GM23338 (cell line): ENCODE results near the gene LPXN. TPM values are rescaled to one million over a fixed set of nuclear protein-coding genes. Genes with fewer than 3 reads are reported as not detected.

ENCODE experiments used
- ATAC-seq: fragments of 200-7000 bp; cut with Tn5 transposase; 3 replicates; pipeline ENCODE4 v1.9.1; 2020
- DNase-seq: peaks from one replicate; pipeline ENCODE4 v3.0.0-alpha.2; 2015; ENCODE audit warnings: low spot score
- H2AFZ ChIP-seq: fragments of 200-600 bp; sonication (generic); 2 replicates; pipeline ENCODE4 v1.8.0; 2016; ENCODE audit warnings: antibody characterized with exemption, mild to moderate bottlenecking, moderate library complexity
- H3F3A ChIP-seq: fragments of 200-600 bp; sonication (generic); replicated peaks from 2 replicates; pipeline ENCODE4 v1.8.0; 2017; ENCODE audit warnings: antibody characterized with exemption, mixed run types, low read depth
- H3K27ac ChIP-seq: fragments of 200-600 bp; sonication (generic); 2 replicates; pipeline ENCODE4 v1.6.1; 2016; ENCODE audit warnings: low read depth
- H3K27me3 ChIP-seq: fragments of 200-600 bp; sonication (generic); 2 replicates; pipeline ENCODE4 v1.8.0; 2016; ENCODE audit warnings: mild to moderate bottlenecking, mixed run types, moderate library complexity; ENCODE audit not compliant: insufficient read depth
- H3K36me3 ChIP-seq: fragments of 200-600 bp; sonication (generic); 2 replicates; pipeline ENCODE4 v1.8.0; 2016; ENCODE audit warnings: mild to moderate bottlenecking; ENCODE audit not compliant: insufficient read depth
- H3K4me1 ChIP-seq: fragments of 200-600 bp; sonication (generic); 2 replicates; pipeline ENCODE4 v1.8.0; 2016; ENCODE audit warnings: mild to moderate bottlenecking, moderate library complexity; ENCODE audit not compliant: insufficient read depth
- H3K4me2 ChIP-seq: fragments of 200-600 bp; sonication (generic); 2 replicates; pipeline ENCODE4 v1.7.1; 2017; ENCODE audit warnings: mixed run types
- H3K4me3 ChIP-seq: fragments of 200-600 bp; sonication (generic); 2 replicates; pipeline ENCODE4 v1.6.1; 2016; ENCODE audit warnings: mixed run types
- H3K79me2 ChIP-seq: fragments of 200-600 bp; sonication (generic); replicated peaks from 2 replicates; pipeline ENCODE4 v1.8.0; 2017; ENCODE audit warnings: mild to moderate bottlenecking; ENCODE audit not compliant: insufficient read depth
- H3K9me2 ChIP-seq: fragments of 200-600 bp; sonication (generic); 2 replicates; pipeline ENCODE4 v1.8.0; 2017; ENCODE audit not compliant: insufficient read depth
- H4K20me1 ChIP-seq: fragments of 200-600 bp; sonication (generic); replicated peaks from 2 replicates; pipeline ENCODE4 v1.8.0; 2017; ENCODE audit warnings: mild to moderate bottlenecking; ENCODE audit not compliant: insufficient read depth
- H3K27ac Mint-ChIP-seq: 2 replicates; pipeline ENCODE4 v1.8.0; 2020; ENCODE audit warnings: inconsistent platforms, mild to moderate bottlenecking, moderate library complexity, mixed read lengths
- H3K27me3 Mint-ChIP-seq: 3 replicates; pipeline ENCODE4 v1.8.0; 2022; ENCODE audit warnings: low read depth, mild to moderate bottlenecking, moderate library complexity, mixed read lengths, inconsistent platforms; ENCODE audit not compliant: insufficient read depth, poor library complexity
- H3K36me3 Mint-ChIP-seq: 3 replicates; pipeline ENCODE4 v1.8.0; 2021; ENCODE audit warnings: low read depth, mild to moderate bottlenecking, inconsistent platforms, moderate library complexity, mixed read lengths
- H3K4me1 Mint-ChIP-seq: 3 replicates; pipeline ENCODE4 v1.8.0; 2020; ENCODE audit warnings: mild to moderate bottlenecking, inconsistent platforms, mixed read lengths
- H3K4me3 Mint-ChIP-seq: 3 replicates; pipeline ENCODE4 v1.8.0; 2021; ENCODE audit warnings: moderate library complexity, mild to moderate bottlenecking, inconsistent platforms, mixed read lengths
- H3K9me3 Mint-ChIP-seq: 3 replicates; pipeline ENCODE4 v1.8.0; 2020; ENCODE audit warnings: moderate library complexity, mild to moderate bottlenecking, inconsistent platforms, mixed read lengths
- CREB1 ChIP-seq: fragments of 250-450 bp; sonication (Bioruptor Pico); IDR thresholded peaks from 2 replicates; pipeline ENCODE4 v1.5.0; 2020; ENCODE audit warnings: low read depth, mild to moderate bottlenecking, moderate library complexity
- CTCF ChIP-seq, 2 experiments: fragments of 200-600 bp in 1 of 2; sonication (generic) in 1 of 2; conservative IDR thresholded peaks; 2 replicates each; pipeline versions ENCODE4 v1.5.1 to v1.6.1; 2016 to 2017; ENCODE audit warnings: antibody characterized with exemption in 2 of 2, low read depth in 2 of 2, mild to moderate bottlenecking in 2 of 2, moderate library complexity in 1 of 2
- ETS1 ChIP-seq: IDR thresholded peaks from 2 replicates; pipeline ENCODE4 v1.6.1; 2016; ENCODE audit warnings: antibody characterized with exemption
- EZH2 ChIP-seq: fragments of 200-600 bp; sonication (generic); IDR thresholded peaks from one replicate; pipeline ENCODE4 v1.8.0; 2017; ENCODE audit warnings: antibody characterized with exemption, mild to moderate bottlenecking, low read depth; ENCODE audit not compliant: unreplicated experiment
- EZH2phosphoT487 ChIP-seq: fragments of 200-600 bp; sonication (generic); IDR thresholded peaks from one replicate; pipeline ENCODE4 v1.8.1; 2018; ENCODE audit warnings: antibody characterized with exemption; ENCODE audit not compliant: unreplicated experiment
- JUNB ChIP-seq: IDR thresholded peaks from one replicate; pipeline ENCODE4 v1.6.1; 2016; ENCODE audit warnings: antibody characterized with exemption; ENCODE audit not compliant: unreplicated experiment
- NANOG ChIP-seq: IDR thresholded peaks from 2 replicates; pipeline ENCODE4 v1.6.1; 2016; ENCODE audit warnings: antibody characterized with exemption, borderline replicate concordance
- POLR2AphosphoS5 ChIP-seq: IDR thresholded peaks from 2 replicates; pipeline ENCODE4 v1.6.1; 2016; ENCODE audit warnings: antibody characterized with exemption, low read depth
- REST ChIP-seq: IDR thresholded peaks from one replicate; pipeline ENCODE4 v1.6.1; 2018; ENCODE audit warnings: antibody characterized with exemption; ENCODE audit not compliant: unreplicated experiment
- STAT1 ChIP-seq: IDR thresholded peaks from one replicate; pipeline ENCODE4 v1.6.1; 2016; ENCODE audit warnings: antibody characterized with exemption; ENCODE audit not compliant: unreplicated experiment
- ZNF114 ChIP-seq: fragments of 250-450 bp; sonication (Bioruptor Pico); IDR thresholded peaks from 2 replicates; pipeline ENCODE4 v1.5.0; 2020; ENCODE audit warnings: mild to moderate bottlenecking, moderate library complexity
- ZNF331 ChIP-seq: fragments of 250-450 bp; sonication (Bioruptor Pico); IDR thresholded peaks from 2 replicates; pipeline ENCODE4 v1.5.0; 2020; ENCODE audit warnings: low read depth, mild to moderate bottlenecking, moderate library complexity
- ZNF462 ChIP-seq: fragments of 250-450 bp; sonication (Bioruptor Pico); IDR thresholded peaks from 2 replicates; pipeline ENCODE4 v1.5.0; 2020; ENCODE audit warnings: mild to moderate bottlenecking, moderate library complexity
- polyA plus RNA-seq: library from polyadenylated mRNA; unstranded; fragments of >200 nt; fragmentation: Nextera tagmentation; extraction: Ambion mirVana; gene quantifications from 2 replicates; pipeline ENCODE4 v1.2.1, GENCODE V29; 2016
- total RNA-seq: library from RNA; depleted of rRNA; stranded (reverse); fragments of >200 nt; shearing (Covaris generic); gene quantifications from 2 replicates; pipeline ENCODE4 v1.2.3, GENCODE V29; 2014

Gene LPXN
- total and polyA plus RNA-seq, 2 experiments from 2014 or later: 0.56 to 1.3 TPM

- H3K4me3 Mint-ChIP-seq: no peak overlapping the region
- Histone ChIP-seq H3F3A (no peaks in the 10 kb centered on the region), H3K27ac (no peak overlapping the region), H3K4me2 (no peak overlapping the region), H3K27me3 (no peaks in the 10 kb centered on the region), H2AFZ (no peak overlapping the region), H3K9me2 (no peaks in the 10 kb centered on the region), H3K36me3 (peaks cover 37% of the 10 kb centered on the region), H3K79me2 (peaks cover 54% of the 10 kb centered on the region), H3K4me3 (no peak overlapping the region), H4K20me1 (peaks cover 25% of the 10 kb centered on the region), H3K4me1 (no peaks in the 10 kb centered on the region)
- DNase-seq: no peak
- no peak for ATAC-seq
- peaks cover 50% of the 10 kb centered on the region for H3K36me3 Mint-ChIP-seq
- no peak overlapping the region for H3K27ac Mint-ChIP-seq
- peaks cover 2% of the 10 kb centered on the region; the same call in 1 of the 3 replicates for H3K4me1 Mint-ChIP-seq
- no peak for TF ChIP-seq CREB1 (CRISPR knock-in tag)
- TF ChIP-seq ZNF331 (CRISPR knock-in tag): no peak
- no peak for TF ChIP-seq POLR2AphosphoS5
- TF ChIP-seq NANOG: no peak
- TF ChIP-seq EZH2: no peak
- TF ChIP-seq ZNF462 (CRISPR knock-in tag): no peak
- TF ChIP-seq ETS1: no peak
- no peak for TF ChIP-seq REST
- no peak for TF ChIP-seq STAT1
- TF ChIP-seq CTCF (conservative IDR thresholded peaks at IDR 0.05; ENCODE audit: low read depth in 2 of 2): no peak
- TF ChIP-seq EZH2phosphoT487: no peak
- no peak for TF ChIP-seq JUNB
- no peak for TF ChIP-seq ZNF114
- no peaks in the 10 kb centered on the region for H3K9me3 Mint-ChIP-seq
- H3K27me3 Mint-ChIP-seq: no peaks in the 10 kb centered on the region
Observed at GRCh38 chr11:58609723-58610122, 34.1 kb upstream of the LPXN start.
